ENCODE measurements around the gene KCNN4. TPM values are rescaled to one million over a fixed set of nuclear protein-coding genes. Genes with fewer than 3 reads are reported as not detected.

Gene KCNN4
- total RNA-seq, 3 donors from 2014 or later (not counting 1 experiment from before 2014, with no cell fraction given): 0.72 to 7.1 (median 1.4) TPM

DNA sequence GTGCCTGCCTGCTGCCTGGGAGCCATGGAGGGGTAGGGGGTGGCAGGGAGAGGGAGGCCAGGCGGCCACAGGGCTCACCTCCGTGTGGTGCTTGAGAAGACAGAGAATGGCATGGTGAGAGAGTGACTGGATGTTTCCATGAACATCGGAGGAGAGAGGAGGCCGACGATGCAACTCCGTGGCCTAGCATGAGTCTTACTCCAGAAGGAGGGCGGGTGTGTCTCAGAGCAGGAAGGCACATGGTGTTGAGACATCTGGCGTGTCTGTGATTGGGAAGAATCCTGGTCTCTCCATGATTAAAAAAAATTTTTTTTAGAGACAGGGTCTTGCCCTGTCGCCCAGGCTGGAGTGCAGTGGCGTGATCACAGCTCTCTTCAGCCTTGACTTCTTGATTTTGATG, 59.8 kb downstream of the KCNN4 start:
- no peak overlapping the region for H3K27ac ChIP-seq (ENCODE audit: low read length)
- H3K27me3 ChIP-seq (ENCODE audit: control insufficient read depth, insufficient read depth, low read length): no peaks in the 10 kb centered on the region
- DNase-seq: no peak
- Mint-ChIP-seq H3K4me3 (no peak overlapping the region), H3K27ac (no peak overlapping the region), H3K4me1 (no peaks in the 10 kb centered on the region), H3K27me3 (ENCODE audit: low read depth in 2 of 2) (no peaks in the 10 kb centered on the region), H3K36me3 (no peaks in the 10 kb centered on the region), H3K9me3 (no peaks in the 10 kb centered on the region)
- H3K4me1 ChIP-seq (ENCODE audit: control insufficient read depth, insufficient read depth, low read length): peaks cover 5% of the 10 kb centered on the region
- no peak overlapping the region for H3K4me3 ChIP-seq (ENCODE audit: low read length)
- ATAC-seq: no peak
- TF ChIP-seq CTCF (IDR thresholded peaks at IDR 0.05): no peak
- no peaks in the 10 kb centered on the region for H3K9me3 ChIP-seq (ENCODE audit: control insufficient read depth, insufficient read depth, low read length)
- no peaks in the 10 kb centered on the region for H3K36me3 ChIP-seq (ENCODE audit: control insufficient read depth, insufficient read depth, low read length)
- intact Hi-C loops (cut with micrococcal nuclease): no loop called here
- WGBS (ENCODE audit: insufficient coverage): 92% methylated on average over 10 of the region's 10 CpGs

DNA sequence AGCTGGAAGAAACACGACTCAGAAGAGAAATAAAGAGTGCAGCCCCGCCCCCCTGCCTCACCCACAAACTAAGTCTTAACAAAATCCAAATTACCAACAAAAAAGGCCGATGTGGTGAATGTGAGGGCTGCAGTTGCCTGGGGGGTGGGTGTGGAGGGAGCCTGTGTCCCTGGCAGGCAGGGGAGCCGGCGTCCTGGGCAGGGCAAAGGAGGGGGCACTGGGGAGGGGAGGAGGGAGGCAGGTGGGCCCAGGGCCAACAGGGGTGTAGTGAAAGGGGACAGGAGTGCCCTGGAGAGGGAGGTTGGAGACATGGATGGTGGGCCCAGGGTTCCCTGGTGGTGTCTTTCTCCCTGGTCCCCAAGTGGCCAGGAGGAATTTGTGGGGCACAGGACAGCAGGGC, 60.9 kb downstream of the KCNN4 start:
- Mint-ChIP-seq H3K4me1 (no peaks in the 10 kb centered on the region), H3K27ac (no peak overlapping the region), H3K9me3 (no peaks in the 10 kb centered on the region), H3K27me3 (ENCODE audit: low read depth in 2 of 2) (no peaks in the 10 kb centered on the region), H3K36me3 (no peaks in the 10 kb centered on the region), H3K4me3 (no peak overlapping the region)
- H3K27ac ChIP-seq (ENCODE audit: low read length): no peak overlapping the region
- no peaks in the 10 kb centered on the region for H3K4me1 ChIP-seq (ENCODE audit: control insufficient read depth, insufficient read depth, low read length)
- no peak overlapping the region for H3K4me3 ChIP-seq (ENCODE audit: low read length)
- H3K27me3 ChIP-seq (ENCODE audit: control insufficient read depth, insufficient read depth, low read length): no peaks in the 10 kb centered on the region
- 90% methylated on average over 3 of the region's 5 CpGs for WGBS (ENCODE audit: insufficient coverage)
- H3K9me3 ChIP-seq (ENCODE audit: control insufficient read depth, insufficient read depth, low read length): no peaks in the 10 kb centered on the region
- TF ChIP-seq CTCF (IDR thresholded peaks at IDR 0.05): no peak
- intact Hi-C loops (cut with micrococcal nuclease): no loop called here
- DNase-seq (no peak), ATAC-seq (no peak)
- no peaks in the 10 kb centered on the region for H3K36me3 ChIP-seq (ENCODE audit: control insufficient read depth, insufficient read depth, low read length)

- H3K9me3 Mint-ChIP-seq: no peaks in the 10 kb centered on the region
- DNase-seq: no peak
- no peaks in the 10 kb centered on the region for H3K27me3 Mint-ChIP-seq (ENCODE audit: low read depth in 2 of 2)
- Histone ChIP-seq H3K36me3 (ENCODE audit: control insufficient read depth, insufficient read depth, low read length) (no peaks in the 10 kb centered on the region), H3K4me3 (ENCODE audit: low read length) (no peak overlapping the region), H3K27me3 (ENCODE audit: control insufficient read depth, insufficient read depth, low read length) (no peaks in the 10 kb centered on the region), H3K4me1 (ENCODE audit: control insufficient read depth, insufficient read depth, low read length) (no peaks in the 10 kb centered on the region), H3K27ac (ENCODE audit: low read length) (no peak overlapping the region), H3K9me3 (ENCODE audit: control insufficient read depth, insufficient read depth, low read length) (no peaks in the 10 kb centered on the region)
- no peak for ATAC-seq
- intact Hi-C loops (cut with micrococcal nuclease): no loop called here
- H3K4me1 Mint-ChIP-seq: no peaks in the 10 kb centered on the region
- TF ChIP-seq CTCF (IDR thresholded peaks at IDR 0.05): no peak
- no peaks in the 10 kb centered on the region for H3K36me3 Mint-ChIP-seq
- 93% methylated on average over 37 of the region's 37 CpGs for WGBS (ENCODE audit: insufficient coverage)
- H3K27ac Mint-ChIP-seq: no peak overlapping the region
- no peak overlapping the region for H3K4me3 Mint-ChIP-seq
Observed at GRCh38 chr19:43719378-43719868, 61.4 kb downstream of the KCNN4 start.

- no peak for TF ChIP-seq CTCF (IDR thresholded peaks at IDR 0.05)
- no peaks in the 10 kb centered on the region for H3K27me3 Mint-ChIP-seq (ENCODE audit: low read depth in 2 of 2)
- H3K36me3 Mint-ChIP-seq: no peaks in the 10 kb centered on the region
- no peak overlapping the region for H3K27ac ChIP-seq (ENCODE audit: low read length)
- H3K4me3 ChIP-seq (ENCODE audit: low read length): no peak overlapping the region
- no peaks in the 10 kb centered on the region for H3K4me1 ChIP-seq (ENCODE audit: control insufficient read depth, insufficient read depth, low read length)
- DNase-seq (no peak), ATAC-seq (no peak)
- H3K27me3 ChIP-seq (ENCODE audit: control insufficient read depth, insufficient read depth, low read length): no peaks in the 10 kb centered on the region
- H3K4me3 Mint-ChIP-seq: no peak overlapping the region
- 95% methylated on average over 60 of the region's 60 CpGs for WGBS (ENCODE audit: insufficient coverage)
- no peaks in the 10 kb centered on the region for H3K36me3 ChIP-seq (ENCODE audit: control insufficient read depth, insufficient read depth, low read length)
- H3K9me3 ChIP-seq (ENCODE audit: control insufficient read depth, insufficient read depth, low read length): no peaks in the 10 kb centered on the region
- no peaks in the 10 kb centered on the region for H3K9me3 Mint-ChIP-seq
- no peak overlapping the region for H3K27ac Mint-ChIP-seq
- no peaks in the 10 kb centered on the region for H3K4me1 Mint-ChIP-seq
- intact Hi-C loops (cut with micrococcal nuclease): no loop called here
Observed at GRCh38 chr19:43718627-43719377, 62.0 kb downstream of the KCNN4 start.
